H1 (cell line): ENCODE data around the gene TRABD2A. TPM values are rescaled to one million over a fixed set of nuclear protein-coding genes. Genes with fewer than 3 reads are reported as not detected.

ENCODE experiments used
- CTCF ChIA-PET: fragments of 300-600 bp; sonication (Branson Sonifier 250); formaldehyde crosslinking; loops from one replicate; lab custom pipeline; 2021; ENCODE audit not compliant: partially characterized antibody; lab: Charles Lee
- POLR2A ChIA-PET: fragments of 300-600 bp; sonication (Branson Sonifier 250); formaldehyde crosslinking; loops from one replicate; lab custom pipeline; 2021; ENCODE audit warnings: inconsistent platforms; ENCODE audit not compliant: partially characterized antibody; lab: Charles Lee
- DNase-seq, 2 experiments: peaks; one replicate each; pipeline versions ENCODE4 v3.0.0 to v3.0.0-alpha.2; 2010 to 2022; ENCODE audit warnings: low spot score in 2 of 2, low read depth in 1 of 2, mixed read lengths in 1 of 2
- FAIRE-seq: peaks from 2 replicates; lab custom pipeline; 2011; peaks lifted over from hg19 to GRCh38; lab: Jason Lieb, UNC
- H2AFZ ChIP-seq: 2 replicates; pipeline ENCODE4 v1.8.1; 2012; ENCODE audit warnings: low read length, inconsistent platforms
- H2AK5ac ChIP-seq: 2 replicates; pipeline ENCODE4 v1.6.1; 2013; ENCODE audit warnings: low read depth, low read length
- H2BK120ac ChIP-seq: replicated peaks from 2 replicates; pipeline ENCODE3; 2013; ENCODE audit warnings: low read depth, low read length, inconsistent platforms
- H2BK12ac ChIP-seq: 2 replicates; pipeline ENCODE4 v1.6.1; 2013; ENCODE audit warnings: low read depth, low read length
- H2BK15ac ChIP-seq: 2 replicates; pipeline ENCODE4 v1.6.1; 2013; ENCODE audit warnings: low read length
- H2BK20ac ChIP-seq: 2 replicates; pipeline ENCODE4 v1.6.1; 2013; ENCODE audit warnings: low read length
- H2BK5ac ChIP-seq: 2 replicates; pipeline ENCODE4 v1.6.1; 2013; ENCODE audit warnings: low read depth, low read length
- H3K14ac ChIP-seq: 2 replicates; pipeline ENCODE4 v1.6.1; 2013; ENCODE audit warnings: inconsistent platforms; ENCODE audit not compliant: insufficient read length
- H3K18ac ChIP-seq: 2 replicates; pipeline ENCODE4 v1.6.1; 2013; ENCODE audit warnings: low read length; ENCODE audit errors: extremely low read depth
- H3K23ac ChIP-seq: 2 replicates; pipeline ENCODE4 v1.6.1; 2013; ENCODE audit warnings: inconsistent platforms; ENCODE audit not compliant: insufficient read length
- H3K23me2 ChIP-seq: 2 replicates; pipeline ENCODE4 v1.6.1; 2013; ENCODE audit warnings: low read depth, low read length
- H3K27ac ChIP-seq: 2 replicates; pipeline ENCODE4 v1.6.1; 2011; ENCODE audit warnings: low read depth, low read length, inconsistent platforms
- H3K27me3 ChIP-seq, 4 experiments: replicated peaks in 1 of 4; 1 replicate in 1 of 4; 2 replicates in 3 of 4; pipeline versions ENCODE4 v1.6.1 to v1.8.1; 2011 to 2013; ENCODE audit warnings: low read length in 3 of 4, mild to moderate bottlenecking in 3 of 4, inconsistent platforms in 2 of 4, mixed read lengths in 2 of 4, moderate library complexity in 1 of 4; ENCODE audit not compliant: control insufficient read depth in 3 of 4, insufficient read depth in 3 of 4; ENCODE audit errors: extremely low read depth in 1 of 4
- H3K36me3 ChIP-seq, 4 experiments: 2 replicates each; pipeline versions ENCODE4 v1.6.1 to v1.8.1; 2011 to 2013; ENCODE audit warnings: mild to moderate bottlenecking in 4 of 4, low read length in 3 of 4, moderate library complexity in 2 of 4, control low read depth in 1 of 4, inconsistent platforms in 1 of 4; ENCODE audit not compliant: insufficient read depth in 4 of 4, control insufficient read depth in 2 of 4
- H3K4ac ChIP-seq: replicated peaks from 2 replicates; pipeline ENCODE3; 2013; ENCODE audit warnings: low read length, low read depth, mixed read lengths, inconsistent platforms; ENCODE audit not compliant: insufficient read length
- H3K4me1 ChIP-seq, 4 experiments: replicated peaks in 1 of 4; 1 replicate in 1 of 4; 2 replicates in 3 of 4; pipeline versions ENCODE4 v1.6.1 to v1.8.1; 2011 to 2013; ENCODE audit warnings: low read length in 3 of 4, inconsistent platforms in 2 of 4, mixed read lengths in 1 of 4; ENCODE audit not compliant: insufficient read depth in 4 of 4, control insufficient read depth in 3 of 4
- H3K4me2 ChIP-seq, 2 experiments: 2 replicates each; pipeline versions ENCODE4 v1.6.1 to v1.8.1; 2011 to 2013; ENCODE audit warnings: low read depth in 2 of 2, low read length in 2 of 2, control low read depth in 1 of 2, inconsistent platforms in 1 of 2, mild to moderate bottlenecking in 1 of 2; ENCODE audit not compliant: insufficient read depth in 1 of 2
- H3K4me3 ChIP-seq, 4 experiments: fragments of 200-600, 300-600 bp in 1 of 4; sonication (generic), shearing (Covaris generic), sonication (Bioruptor Twin) in 1 of 4; 2 replicates each; pipeline versions ENCODE4 v1.5.1 to v1.8.1; 2011 to 2016; ENCODE audit warnings: low read length in 4 of 4, low read depth in 3 of 4, control low read depth in 2 of 4, inconsistent platforms in 2 of 4, mild to moderate bottlenecking in 2 of 4, mixed read lengths in 1 of 4, moderate library complexity in 1 of 4; ENCODE audit not compliant: insufficient read depth in 2 of 4; ENCODE audit errors: extremely low read depth in 1 of 4
- H3K56ac ChIP-seq: replicated peaks from 2 replicates; pipeline ENCODE3; 2013; ENCODE audit warnings: low read depth, mild to moderate bottlenecking, mixed read lengths, low read length, inconsistent platforms; ENCODE audit not compliant: insufficient read length
- H3K79me1 ChIP-seq: 2 replicates; pipeline ENCODE4 v1.6.1; 2013; ENCODE audit warnings: low read depth, low read length, control low read depth
- H3K79me2 ChIP-seq, 2 experiments: 2 replicates each; pipeline versions ENCODE4 v1.6.1 to v1.8.1; 2012 to 2013; ENCODE audit warnings: low read length in 2 of 2, mild to moderate bottlenecking in 2 of 2, inconsistent platforms in 1 of 2; ENCODE audit not compliant: insufficient read depth in 2 of 2, control insufficient read depth in 1 of 2
- H3K9ac ChIP-seq, 4 experiments: replicated peaks in 1 of 4; 1 replicate in 1 of 4; 2 replicates in 3 of 4; pipeline versions ENCODE4 v1.6.1 to v1.8.1; 2011 to 2013; ENCODE audit warnings: low read depth in 3 of 4, low read length in 3 of 4, control low read depth in 2 of 4, mild to moderate bottlenecking in 2 of 4, moderate library complexity in 2 of 4, inconsistent platforms in 1 of 4; ENCODE audit errors: extremely low read depth in 1 of 4
- H3K9me3 ChIP-seq, 2 experiments: 2 replicates each; pipeline versions ENCODE4 v1.6.1 to v1.8.1; 2012 to 2013; ENCODE audit warnings: mild to moderate bottlenecking in 2 of 2, moderate library complexity in 2 of 2, control low read depth in 1 of 2, inconsistent platforms in 1 of 2, low read depth in 1 of 2, low read length in 1 of 2, mixed read lengths in 1 of 2; ENCODE audit not compliant: insufficient read depth in 2 of 2
- H4K20me1 ChIP-seq, 2 experiments: replicated peaks in 1 of 2; 2 replicates each; pipeline versions ENCODE3 to v1.8.1; 2011 to 2013; ENCODE audit warnings: inconsistent platforms in 2 of 2, low read length in 2 of 2, mild to moderate bottlenecking in 1 of 2; ENCODE audit not compliant: insufficient read depth in 2 of 2, control insufficient read depth in 1 of 2
- H4K5ac ChIP-seq: 2 replicates; pipeline ENCODE4 v1.6.1; 2013; ENCODE audit warnings: low read length, low read depth, mixed read lengths, inconsistent platforms; ENCODE audit not compliant: insufficient read length
- H4K8ac ChIP-seq: 2 replicates; pipeline ENCODE4 v1.8.0; 2013; ENCODE audit warnings: mild to moderate bottlenecking, moderate library complexity, low read length, inconsistent platforms; ENCODE audit not compliant: insufficient read depth; ENCODE audit errors: extremely low read depth
- H4K91ac ChIP-seq: replicated peaks from 2 replicates; pipeline ENCODE3; 2013; ENCODE audit warnings: low read length, mixed read lengths, inconsistent platforms; ENCODE audit not compliant: insufficient read length
- E2F6 ChIP-seq: IDR thresholded peaks from 2 replicates; pipeline ENCODE4 v1.6.1; 2012; ENCODE audit warnings: inconsistent platforms
- GTF2F1 ChIP-seq: IDR thresholded peaks from 2 replicates; pipeline ENCODE4 v1.6.1; 2012; ENCODE audit warnings: low read depth, low read length, improper control_type of control experiment, borderline replicate concordance
- KDM4A ChIP-seq: IDR thresholded peaks from one replicate; pipeline ENCODE4 v1.7.1; 2012; ENCODE audit warnings: low read depth, mild to moderate bottlenecking, moderate library complexity, low read length, inconsistent platforms; ENCODE audit not compliant: severe bottlenecking
- MAX ChIP-seq: IDR thresholded peaks from 2 replicates; pipeline ENCODE4 v1.6.1; 2012; ENCODE audit warnings: inconsistent platforms
- POLR2A ChIP-seq, 2 experiments: IDR thresholded peaks; 1 replicate in 1 of 2; 2 replicates in 1 of 2; pipeline ENCODE4 v1.6.1; 2011; ENCODE audit warnings: low read depth in 2 of 2, low read length in 2 of 2, mild to moderate bottlenecking in 2 of 2; ENCODE audit errors: control extremely low read depth in 1 of 2
- POLR2AphosphoS5 ChIP-seq: IDR thresholded peaks from 2 replicates; pipeline ENCODE4 v1.6.1; 2011; ENCODE audit warnings: low read depth, low read length
- RXRA ChIP-seq: IDR thresholded peaks from 2 replicates; pipeline ENCODE4 v1.6.1; 2011; ENCODE audit warnings: low read depth, mild to moderate bottlenecking, low read length, moderate library complexity; ENCODE audit not compliant: insufficient read depth
- SIX5 ChIP-seq: IDR thresholded peaks from 2 replicates; pipeline ENCODE4 v1.6.1; 2011; ENCODE audit warnings: mild to moderate bottlenecking, low read depth, low read length
- TAF1 ChIP-seq: IDR thresholded peaks from 2 replicates; pipeline ENCODE4 v1.6.1; 2011; ENCODE audit warnings: mild to moderate bottlenecking, low read depth, low read length
- TAF7 ChIP-seq: optimal IDR thresholded peaks from 2 replicates; pipeline ENCODE3; 2011; ENCODE audit warnings: low read depth, mild to moderate bottlenecking, inconsistent platforms, low read length, moderate library complexity, borderline replicate concordance
- TBP ChIP-seq: IDR thresholded peaks from 2 replicates; pipeline ENCODE4 v1.6.1; 2011; ENCODE audit warnings: low read depth, low read length, improper control_type of control experiment
- WGBS, 2 experiments: shearing (Covaris generic) in 1 of 2; methylation state at CpG; one replicate each; pipeline versions ENCODE4 v1.1.6 to v1.1.7; 2013 to 2015; ENCODE audit warnings: low lambda C conversion rate in 2 of 2, mixed read lengths in 2 of 2, inconsistent platforms in 1 of 2, low coverage in 1 of 2, missing lambda C conversion rate in 1 of 2; ENCODE audit not compliant: insufficient replicate concordance in 2 of 2, insufficient coverage in 1 of 2, insufficient read length in 1 of 2; ENCODE audit errors: extremely low coverage in 1 of 2, missing lambda C conversion rate in 1 of 2; 5-methylcytosine and 5-hydroxymethylcytosine counted together
- polyA plus RNA-seq, 7 experiments: library from polyadenylated mRNA; depleted of rRNA in 3 of 7; stranded (reverse) in 5 of 7; unstranded in 2 of 7; fragments of >200 nt in 5 of 7; fragments of 200-250 nt in 2 of 7; gene quantifications; 1 replicate in 5 of 7; 2 replicates in 1 of 7; 4 replicates in 1 of 7; pipeline versions ENCODE4 v1.2.1 to v1.2.3, GENCODE V29; 2011 to 2013; ENCODE audit warnings: missing spikeins in 2 of 7, mixed read lengths in 2 of 7
- total RNA-seq: library from RNA; stranded (reverse); fragmentation: NEBNext Ultra II Directional; extraction: Animal tissue kit (Norgen Biotek cat#: 25700); gene quantifications from 2 replicates; pipeline ENCODE4 v1.2.1, GENCODE V29; 2021

The TRABD2A gene
- total and polyA plus RNA-seq, 2 of the 8 experiments (the other 6 are each of a cell fraction or from before 2014, with no cell fraction given): 17.3 to 18.6 TPM

DNA sequence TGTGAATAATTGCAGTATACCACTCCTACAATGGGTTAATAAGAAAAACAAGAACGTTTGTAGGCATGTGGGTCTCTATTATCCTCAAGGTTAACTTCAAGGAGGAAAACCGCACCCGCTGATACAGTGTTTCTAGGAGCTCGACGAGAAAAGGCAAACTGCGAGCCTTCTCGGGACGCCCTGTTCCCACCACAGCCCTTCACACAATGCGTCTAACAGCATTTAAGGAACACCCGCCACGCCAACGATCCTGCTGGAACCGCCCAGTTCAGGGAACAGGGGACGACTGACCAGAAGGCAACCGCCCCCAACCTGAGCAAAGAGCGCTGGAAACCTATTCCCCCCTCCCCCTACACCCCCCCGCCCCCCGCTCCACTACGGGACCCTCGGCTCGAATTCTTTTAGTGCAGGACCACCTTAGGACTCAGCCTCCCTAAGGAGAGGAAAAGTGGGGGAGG is 23.9 kb upstream of the TRABD2A start:
- H4K91ac ChIP-seq: peak overlapping the region; percentile 98
- H2BK12ac ChIP-seq: peak overlapping the region; percentile 71; the same call in 1 of the 2 replicates
- H3K27ac ChIP-seq: no peak overlapping the region
- H3K14ac ChIP-seq: no peak overlapping the region
- peak overlapping the region; percentile 88 for H3K18ac ChIP-seq
- no peak overlapping the region for H3K56ac ChIP-seq
- peak in 1 of 2 experiments; percentile 74 for DNase-seq
- peaks cover 0 to 8% (median 0%) of the 10 kb centered on the region in 4 experiments; a peak in 3 of 8 replicates for H3K36me3 ChIP-seq
- no peaks in the 10 kb centered on the region for H3K9me3 ChIP-seq
- FAIRE-seq: no peak
- peak overlapping the region; percentile 69 for H2BK120ac ChIP-seq
- CTCF ChIA-PET: interaction anchor here (0.9 to 6.1 kb wide), 3 partner anchors 21 to 47 kb away, joined by 3 to 31 read pairs (median 4); partner anchors contain the start of gene TRABD2A
- POLR2A ChIA-PET: interaction anchor here (0.8 to 3.3 kb wide), 9 partner anchors 9 to 421 kb away, joined by 3 to 25 read pairs (median 4); no protein-coding TSS in a partner anchor
- H3K4ac ChIP-seq: peak overlapping the region; percentile 21
- H2AK5ac ChIP-seq: no peak overlapping the region
- no peak overlapping the region; the same call in 1 of the 2 replicates for H2BK15ac ChIP-seq
- peak overlapping the region; percentile 84 to 99 for H3K4me2 ChIP-seq
- 6% methylated on average over 13 of the region's 21 CpGs; no CpG with 5 or more reads in 1 of the 2 experiments for WGBS, 2 experiments
- peaks cover 0 to 7% of the 10 kb centered on the region in 2 experiments for H4K20me1 ChIP-seq
- peaks cover 0 to 14% (median 7%) of the 10 kb centered on the region in 4 experiments for H3K4me1 ChIP-seq
- no peak overlapping the region for H3K23ac ChIP-seq
- H3K23me2 ChIP-seq: peaks cover 18% of the 10 kb centered on the region
- H3K9ac ChIP-seq: peak overlapping the region in 3 of 4 experiments; percentile 62 to 79 (median 78); a peak in 4 of 7 replicates
- peak overlapping the region; percentile 84 for H2AFZ ChIP-seq
- no peak overlapping the region for H2BK20ac ChIP-seq
- peaks cover 0 to 10% (median 8%) of the 10 kb centered on the region in 4 experiments; a peak in 6 of 7 replicates for H3K27me3 ChIP-seq
- H3K79me2 ChIP-seq: peaks cover 0 to 12% of the 10 kb centered on the region in 2 experiments; a peak in 1 of 4 replicates
- no peaks in the 10 kb centered on the region for H3K79me1 ChIP-seq
- H4K8ac ChIP-seq: peak overlapping the region; percentile 82; the same call in 1 of the 2 replicates
- peak overlapping the region; percentile 95; the same call in 1 of the 2 replicates for H2BK5ac ChIP-seq
- peak overlapping the region; percentile 82 to 99 (median 90) for H3K4me3 ChIP-seq
- TF ChIP-seq MAX (peak; percentile 44; the same call in 1 of the 2 replicates), KDM4A (no peak), POLR2AphosphoS5 (peak; percentile 60), POLR2A (IDR thresholded peaks at IDR 0.05; ENCODE audit: control extremely low read depth in 1 of 2, low read depth in 2 of 2, low read length in 2 of 2) (peak in 1 of 2 experiments; percentile 48; a peak in 1 of 3 replicates), E2F6 (peak; percentile 45), SIX5 (no peak), TAF1 (peak; percentile 84), TAF7 (peak; percentile 56), TBP (peak; percentile 48; the same call in 1 of the 2 replicates), RXRA (no peak), GTF2F1 (no peak)
- H4K5ac ChIP-seq: peak overlapping the region; percentile 58
